ENCODE data around the gene ABHD1.
"Not testable (repeated sequence)": the region's sequence is repeated elsewhere in the genome, so short reads cannot be mapped to it uniquely, and the experiment has no call there.

ABHD1 gene

GRCh38 chr2:27174638-27175037, 51.0 kb downstream of the ABHD1 start:
- no peak overlapping the region for H3K27ac ChIP-seq
- TF ChIP-seq, protein P1, sequence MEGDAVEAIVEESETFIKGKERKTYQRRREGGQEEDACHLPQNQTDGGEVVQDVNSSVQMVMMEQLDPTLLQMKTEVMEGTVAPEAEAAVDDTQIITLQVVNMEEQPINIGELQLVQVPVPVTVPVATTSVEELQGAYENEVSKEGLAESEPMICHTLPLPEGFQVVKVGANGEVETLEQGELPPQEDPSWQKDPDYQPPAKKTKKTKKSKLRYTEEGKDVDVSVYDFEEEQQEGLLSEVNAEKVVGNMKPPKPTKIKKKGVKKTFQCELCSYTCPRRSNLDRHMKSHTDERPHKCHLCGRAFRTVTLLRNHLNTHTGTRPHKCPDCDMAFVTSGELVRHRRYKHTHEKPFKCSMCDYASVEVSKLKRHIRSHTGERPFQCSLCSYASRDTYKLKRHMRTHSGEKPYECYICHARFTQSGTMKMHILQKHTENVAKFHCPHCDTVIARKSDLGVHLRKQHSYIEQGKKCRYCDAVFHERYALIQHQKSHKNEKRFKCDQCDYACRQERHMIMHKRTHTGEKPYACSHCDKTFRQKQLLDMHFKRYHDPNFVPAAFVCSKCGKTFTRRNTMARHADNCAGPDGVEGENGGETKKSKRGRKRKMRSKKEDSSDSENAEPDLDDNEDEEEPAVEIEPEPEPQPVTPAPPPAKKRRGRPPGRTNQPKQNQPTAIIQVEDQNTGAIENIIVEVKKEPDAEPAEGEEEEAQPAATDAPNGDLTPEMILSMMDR (conservative IDR thresholded peaks at IDR 0.05) = no peak
- TF ChIP-seq ZFX (IDR thresholded peaks at IDR 0.05) = no peak

- no peak overlapping the region for H3K27ac ChIP-seq
- TF ChIP-seq ZFX (IDR thresholded peaks at IDR 0.05) = no peak
- TF ChIP-seq, protein P1 (conservative IDR thresholded peaks at IDR 0.05) = no peak
These were observed 51.7 kb downstream of the ABHD1 start for GRCh38 chr2:27175330-27175729.

GRCh38 chr2:27175781-27176180, 52.2 kb downstream of the ABHD1 start:
- not testable (repeated sequence) for H3K27ac ChIP-seq

- no peak overlapping the region for H3K27ac ChIP-seq
- TF ChIP-seq, protein P1 (conservative IDR thresholded peaks at IDR 0.05) = no peak
- no peak for TF ChIP-seq ZFX (IDR thresholded peaks at IDR 0.05)
These were observed 54.1 kb downstream of the ABHD1 start for GRCh38 chr2:27177441-27178351.

DNA sequence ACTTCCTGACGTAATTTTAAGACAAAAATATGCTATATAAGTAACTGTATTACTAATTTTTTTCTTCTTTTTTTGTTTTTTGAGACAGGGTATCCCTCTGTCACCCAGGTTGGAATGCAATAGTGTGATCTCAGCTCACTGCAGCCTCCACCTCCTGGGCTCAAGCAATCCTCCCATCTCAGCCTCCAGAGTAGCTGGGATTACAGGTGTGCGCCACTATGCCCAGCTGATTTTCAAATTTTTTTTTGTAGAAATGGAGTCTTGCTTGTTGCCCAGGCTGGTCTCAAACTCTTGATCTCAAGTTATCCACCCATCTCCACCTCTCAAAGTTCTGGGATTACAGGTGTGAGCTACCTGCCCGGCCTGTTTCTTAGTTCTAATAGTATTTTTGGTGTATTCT, 54.9 kb downstream of the ABHD1 start:
- TF ChIP-seq, protein P1 (conservative IDR thresholded peaks at IDR 0.05) = no peak
- TF ChIP-seq ZFX (IDR thresholded peaks at IDR 0.05) = no peak
- H3K27ac ChIP-seq = no peak overlapping the region

GRCh38 chr2:27179344-27180000, 55.9 kb downstream of the ABHD1 start:
- H3K27ac ChIP-seq = no peak overlapping the region
- TF ChIP-seq, protein P1 (conservative IDR thresholded peaks at IDR 0.05) = no peak
- TF ChIP-seq ZFX (IDR thresholded peaks at IDR 0.05) = no peak
